ENCODE data around the gene RAB42.
"Not testable (repeated sequence)": the region's sequence is repeated elsewhere in the genome, so short reads cannot be mapped to it uniquely, and the experiment has no call there.

Gene RAB42

DNA sequence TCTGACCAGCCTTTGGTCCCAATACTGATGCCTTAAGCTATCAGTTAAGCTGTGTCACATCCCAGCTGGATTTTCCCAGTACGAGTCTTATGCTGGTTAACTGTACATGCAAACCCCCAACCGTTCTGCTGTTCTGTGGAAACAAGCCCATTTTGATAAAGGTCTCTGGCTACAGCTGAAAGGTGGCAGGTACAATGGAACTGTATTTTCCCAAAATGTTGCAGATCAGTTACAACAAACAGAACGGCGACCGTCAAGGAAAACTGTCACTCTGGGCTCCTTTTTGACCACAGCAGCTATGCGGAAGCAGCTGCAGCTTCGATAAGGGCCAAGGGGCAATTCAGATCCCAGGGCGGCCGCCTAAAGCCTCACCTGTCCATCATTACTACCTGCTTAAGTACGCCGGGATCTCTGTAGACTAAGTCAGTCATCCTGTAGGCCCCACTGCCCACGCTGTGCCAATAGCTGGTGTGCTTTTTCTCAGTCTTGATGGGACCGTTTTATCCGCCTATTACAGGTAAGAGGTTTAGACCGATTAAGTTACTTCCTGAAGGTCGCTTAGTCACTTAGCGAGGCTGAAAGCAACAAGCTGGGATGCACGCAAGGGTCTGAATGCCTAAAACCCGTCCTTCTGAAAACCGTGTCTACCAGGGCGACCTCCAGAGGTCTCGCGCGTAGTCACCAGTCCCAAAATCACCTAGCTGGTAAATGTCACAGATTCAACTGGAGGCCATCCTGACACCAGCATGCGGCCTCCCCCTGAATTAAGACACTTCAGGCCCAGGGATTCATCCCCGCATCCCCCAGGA, 11.1 kb upstream of the RAB42 start:
- peaks cover 37% of the 10 kb centered on the region for H3K4me1 ChIP-seq (ENCODE audit: low read depth, poor library complexity, severe bottlenecking)
- peak overlapping the region; percentile 63 for H3K27ac ChIP-seq
- H3K9ac ChIP-seq = peak overlapping the region; percentile 95
- no peak overlapping the region for H3K4me3 ChIP-seq (IDR thresholded peaks at IDR 0.05; ENCODE audit: insufficient read depth, low read depth, low read length)
- peaks cover 22% of the 10 kb centered on the region; the same call in 1 of the 2 replicates for H3K36me3 ChIP-seq (ENCODE audit: insufficient read depth)
- peaks cover 15% of the 10 kb centered on the region for H4K20me1 ChIP-seq (ENCODE audit: insufficient read depth)
- peaks cover 26% of the 10 kb centered on the region for H3K79me2 ChIP-seq (ENCODE audit: insufficient read depth, low read depth)
- H3K27me3 ChIP-seq (ENCODE audit: insufficient read depth, low read depth) = no peaks in the 10 kb centered on the region
- no peak overlapping the region for H2AFZ ChIP-seq (ENCODE audit: low read depth)
- H3K4me2 ChIP-seq = peak overlapping the region; percentile 100
- peak; percentile 28 for TF ChIP-seq CTCF (conservative IDR thresholded peaks at IDR 0.05; ENCODE audit: low read depth, low read length)

GRCh38 chr1:28581531-28582247, 10.4 kb upstream of the RAB42 start:
- Histone ChIP-seq H3K36me3 (ENCODE audit: insufficient read depth) (peaks cover 22% of the 10 kb centered on the region; the same call in 1 of the 2 replicates), H2AFZ (ENCODE audit: low read depth) (peak overlapping the region; percentile 81), H3K4me2 (peak overlapping the region; percentile 100), H3K4me3 (IDR thresholded peaks at IDR 0.05; ENCODE audit: insufficient read depth, low read depth, low read length) (no peak overlapping the region), H3K27me3 (ENCODE audit: insufficient read depth, low read depth) (no peaks in the 10 kb centered on the region), H3K9ac (peak overlapping the region; percentile 95), H3K4me1 (ENCODE audit: low read depth, poor library complexity, severe bottlenecking) (peaks cover 36% of the 10 kb centered on the region), H4K20me1 (ENCODE audit: insufficient read depth) (peaks cover 15% of the 10 kb centered on the region), H3K27ac (peak overlapping the region; percentile 63), H3K79me2 (ENCODE audit: insufficient read depth, low read depth) (peaks cover 26% of the 10 kb centered on the region)
- TF ChIP-seq CTCF (conservative IDR thresholded peaks at IDR 0.05; ENCODE audit: low read depth, low read length) = no peak; the same call in 1 of the 2 replicates

DNA sequence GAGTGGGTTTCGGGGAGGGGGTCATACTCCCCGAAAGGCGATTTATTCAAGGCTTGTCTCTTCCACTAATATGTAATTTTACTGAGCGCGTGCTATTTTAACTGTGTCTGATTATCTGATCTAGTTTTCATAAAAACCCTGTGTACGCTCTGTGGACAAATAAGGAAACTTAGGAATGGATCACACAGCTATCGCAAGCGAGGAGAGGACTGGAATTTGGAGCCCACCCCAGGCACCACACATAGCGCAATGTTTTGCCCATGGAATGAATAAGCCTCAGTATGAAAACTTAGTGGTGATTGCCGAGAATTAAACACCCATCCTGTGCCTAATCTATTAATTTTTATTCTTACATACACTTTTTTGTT, 9.8 kb upstream of the RAB42 start:
- Histone ChIP-seq H3K4me2 (peak overlapping the region; percentile 95), H4K20me1 (ENCODE audit: insufficient read depth) (peaks cover 15% of the 10 kb centered on the region), H3K4me1 (ENCODE audit: low read depth, poor library complexity, severe bottlenecking) (peaks cover 31% of the 10 kb centered on the region), H3K79me2 (ENCODE audit: insufficient read depth, low read depth) (peaks cover 26% of the 10 kb centered on the region), H3K36me3 (ENCODE audit: insufficient read depth) (peaks cover 22% of the 10 kb centered on the region; the same call in 1 of the 2 replicates), H3K27me3 (ENCODE audit: insufficient read depth, low read depth) (no peaks in the 10 kb centered on the region), H3K4me3 (IDR thresholded peaks at IDR 0.05; ENCODE audit: insufficient read depth, low read depth, low read length) (no peak overlapping the region), H2AFZ (ENCODE audit: low read depth) (peak overlapping the region; percentile 81), H3K27ac (peak overlapping the region; percentile 63), H3K9ac (peak overlapping the region; percentile 95)
- TF ChIP-seq CTCF (conservative IDR thresholded peaks at IDR 0.05; ENCODE audit: low read depth, low read length) = no peak

- H3K27ac ChIP-seq; H3K4me3 ChIP-seq (IDR thresholded peaks at IDR 0.05; ENCODE audit: insufficient read depth, low read depth, low read length); H2AFZ ChIP-seq (ENCODE audit: low read depth); H3K27me3 ChIP-seq (ENCODE audit: insufficient read depth, low read depth); H3K9ac ChIP-seq; H3K36me3 ChIP-seq (ENCODE audit: insufficient read depth); H3K4me2 ChIP-seq; H3K79me2 ChIP-seq (ENCODE audit: insufficient read depth, low read depth); H3K4me1 ChIP-seq (ENCODE audit: low read depth, poor library complexity, severe bottlenecking); H4K20me1 ChIP-seq (ENCODE audit: insufficient read depth): not testable (repeated sequence)
Measured at GRCh38 chr1:28586585-28587391, 5.3 kb upstream of the RAB42 start.
